GM21576 (cell line): ENCODE data around the gene LAMTOR4.
"Not testable (repeated sequence)": the region's sequence is repeated elsewhere in the genome, so short reads cannot be mapped to it uniquely, and the experiment has no call there.

ENCODE experiments used
- ATAC-seq: cut with Tn5 transposase; IDR thresholded peaks from one replicate; pipeline ENCODE4 v1.9.1; 2021; ENCODE audit warnings: mild to moderate bottlenecking, moderate library complexity; ENCODE audit not compliant: unreplicated experiment

The LAMTOR4 gene

DNA sequence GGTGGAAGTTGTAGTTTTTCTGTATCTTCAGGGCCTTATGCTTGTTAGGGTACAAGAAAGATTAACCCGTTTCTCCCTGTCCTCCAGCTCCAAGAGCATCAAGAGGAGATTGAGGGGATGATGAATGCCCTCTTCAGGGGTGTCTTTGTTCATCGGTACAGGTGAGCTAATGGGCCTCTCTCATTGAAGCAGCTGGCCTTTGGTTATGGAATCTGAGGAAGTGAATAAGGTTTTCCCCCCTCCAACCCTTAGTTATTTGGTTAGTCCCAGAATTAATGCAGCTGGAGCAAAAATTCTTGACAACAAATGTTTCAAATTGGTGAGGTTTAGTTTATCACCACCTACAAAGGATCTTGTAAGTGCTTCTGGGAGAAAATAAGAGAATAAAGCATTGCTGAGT is 46.5 kb downstream of the LAMTOR4 start:
- ATAC-seq: no peak

GRCh38 chr7:100195901-100196322 is 47.2 kb downstream of the LAMTOR4 start:
- ATAC-seq: not testable (repeated sequence)

DNA sequence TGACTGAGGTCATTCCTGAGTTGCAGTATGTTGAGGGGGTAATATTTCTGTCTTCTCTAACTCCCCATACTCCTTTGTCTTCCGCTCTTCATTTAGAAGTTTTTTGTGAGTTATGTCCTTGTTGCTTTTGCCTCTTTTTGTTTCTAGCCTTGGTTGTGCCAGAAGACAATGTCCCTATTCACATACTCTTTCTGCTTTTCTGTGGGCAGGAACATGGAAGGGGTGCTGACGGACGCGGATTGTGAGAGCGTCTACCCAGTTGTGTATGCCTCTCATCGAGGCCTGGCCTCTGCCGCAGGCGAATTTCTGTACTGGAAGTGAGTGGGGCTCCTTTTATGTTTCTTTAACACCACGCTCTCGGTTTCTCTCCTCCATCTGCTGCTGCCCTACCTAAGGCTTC is 49.5 kb downstream of the LAMTOR4 start:
- ATAC-seq: no peak

GRCh38 chr7:100200693-100201092 is 52.0 kb downstream of the LAMTOR4 start:
- ATAC-seq: no peak
